GM19395 (cell line): ENCODE data around the gene SUPT6H.
"Not testable (repeated sequence)": the region's sequence is repeated elsewhere in the genome, so short reads cannot be mapped to it uniquely, and the experiment has no call there.

Source experiments
- ATAC-seq: cut with Tn5 transposase; IDR thresholded peaks from one replicate; pipeline ENCODE4 v1.9.1; 2021; ENCODE audit warnings: mild to moderate bottlenecking, moderate library complexity; ENCODE audit not compliant: unreplicated experiment

The SUPT6H gene

DNA sequence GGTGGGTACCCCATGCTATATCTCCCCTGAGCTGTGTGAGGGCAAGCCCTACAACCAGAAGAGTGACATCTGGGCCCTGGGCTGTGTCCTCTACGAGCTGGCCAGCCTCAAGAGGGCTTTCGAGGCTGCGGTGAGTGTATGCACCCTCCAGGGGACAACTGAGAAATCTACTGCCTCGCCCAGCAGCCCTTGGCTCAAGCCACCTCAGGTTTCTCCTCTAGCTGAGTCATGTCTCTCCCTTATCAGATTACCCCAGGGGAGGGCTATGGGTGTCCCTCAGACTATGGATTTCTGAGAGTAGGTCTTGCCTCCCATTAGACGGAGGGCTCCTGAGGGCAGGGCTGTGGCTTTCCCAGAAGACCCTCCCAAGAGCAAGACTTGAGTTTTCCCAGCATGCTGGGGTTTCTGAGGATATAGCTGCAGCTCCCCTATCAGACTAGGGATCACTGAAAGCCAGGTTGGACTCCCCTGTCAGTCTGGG, 73.3 kb downstream of the SUPT6H start:
- ATAC-seq, result no peak

DNA sequence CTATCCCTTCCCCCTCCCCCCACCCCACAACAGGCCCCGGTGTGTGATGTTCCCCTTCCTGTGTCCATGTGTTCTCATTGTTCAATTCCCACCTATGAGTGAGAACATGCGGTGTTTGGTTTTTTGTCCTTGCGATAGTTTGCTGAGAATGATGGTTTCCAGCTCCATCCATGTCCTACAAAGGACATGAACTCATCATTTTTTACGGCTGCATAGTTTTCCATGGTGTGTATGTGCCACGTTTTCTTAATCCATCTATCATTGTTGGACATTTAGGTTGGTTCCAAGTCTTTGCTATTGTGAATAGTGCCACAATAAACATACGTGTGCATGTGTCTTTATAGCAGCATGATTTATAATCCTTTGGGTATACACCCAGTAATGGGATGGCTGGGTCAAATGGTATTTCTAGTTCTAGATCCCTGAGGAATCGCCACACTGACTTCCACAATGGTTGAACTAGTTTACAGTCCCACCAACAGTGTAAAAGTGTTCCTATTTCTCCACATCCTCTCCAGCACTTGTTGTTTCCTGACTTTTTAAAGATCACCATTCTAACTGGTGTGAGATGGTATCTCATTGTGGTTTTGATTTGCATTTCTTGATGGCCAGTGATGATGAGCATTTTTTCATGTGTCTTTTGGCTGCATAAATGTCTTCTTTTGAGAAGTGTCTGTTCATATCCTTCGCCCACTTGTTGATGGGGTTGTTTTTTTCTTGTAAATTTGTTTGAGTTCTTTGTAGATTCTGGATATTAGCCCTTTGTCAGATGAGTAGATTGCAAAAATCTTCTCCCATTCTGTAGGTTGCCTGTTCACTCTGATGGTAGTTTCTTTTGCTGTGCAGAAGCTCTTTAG, 74.1 kb downstream of the SUPT6H start:
- not testable (repeated sequence) for ATAC-seq

DNA sequence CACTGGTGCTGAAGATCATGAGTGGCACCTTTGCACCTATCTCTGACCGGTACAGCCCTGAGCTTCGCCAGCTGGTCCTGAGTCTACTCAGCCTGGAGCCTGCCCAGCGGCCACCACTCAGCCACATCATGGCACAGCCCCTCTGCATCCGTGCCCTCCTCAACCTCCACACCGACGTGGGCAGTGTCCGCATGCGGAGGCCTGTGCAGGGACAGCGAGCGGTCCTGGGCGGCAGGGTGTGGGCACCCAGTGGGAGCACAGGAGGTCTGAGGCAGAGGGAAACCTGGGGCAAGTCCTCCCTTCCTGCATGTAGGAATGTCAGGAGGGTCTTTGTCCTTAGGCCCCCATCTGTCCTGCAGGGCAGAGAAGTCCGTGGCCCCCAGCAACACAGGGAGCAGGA, 75.3 kb downstream of the SUPT6H start:
- ATAC-seq, result no peak

DNA sequence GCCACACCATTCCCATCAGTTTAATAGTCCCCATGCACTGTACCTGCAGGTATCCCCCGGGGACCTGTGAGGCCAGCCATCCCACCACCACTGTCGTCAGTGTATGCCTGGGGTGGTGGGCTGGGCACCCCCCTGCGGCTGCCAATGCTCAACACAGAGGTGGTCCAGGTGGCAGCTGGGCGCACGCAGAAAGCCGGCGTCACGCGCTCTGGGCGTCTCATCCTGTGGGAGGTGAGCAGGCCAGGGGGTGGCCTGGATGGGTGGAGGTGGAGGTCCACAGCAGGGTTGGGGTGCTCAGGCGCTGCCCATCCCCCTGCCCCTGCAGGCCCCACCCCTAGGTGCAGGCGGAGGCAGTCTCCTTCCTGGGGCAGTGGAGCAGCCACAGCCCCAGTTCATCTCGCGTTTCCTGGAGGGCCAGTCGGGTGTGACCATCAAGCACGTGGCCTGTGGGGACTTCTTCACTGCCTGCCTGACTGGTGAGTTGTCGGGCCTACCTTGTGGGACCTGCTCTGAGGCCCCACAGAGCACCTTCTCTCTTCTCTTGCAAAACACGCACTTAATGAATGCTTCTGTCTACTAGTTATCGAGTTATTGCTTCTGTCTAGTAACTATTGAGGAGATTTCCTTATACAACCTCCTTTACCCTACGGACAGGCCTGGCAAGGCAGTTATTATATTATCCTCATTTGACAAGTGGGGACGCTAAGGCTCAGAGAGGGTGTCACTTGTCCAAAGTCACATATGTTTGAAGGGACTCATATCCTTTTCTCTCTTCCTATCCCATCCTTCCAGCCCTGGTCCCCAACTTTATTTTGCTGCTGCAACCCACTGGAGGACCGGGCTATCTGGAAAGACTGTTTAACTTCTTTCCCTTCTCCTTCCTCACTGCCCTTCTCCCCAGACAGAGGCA, 76.0 kb downstream of the SUPT6H start:
- ATAC-seq, result peak; percentile 69

DNA sequence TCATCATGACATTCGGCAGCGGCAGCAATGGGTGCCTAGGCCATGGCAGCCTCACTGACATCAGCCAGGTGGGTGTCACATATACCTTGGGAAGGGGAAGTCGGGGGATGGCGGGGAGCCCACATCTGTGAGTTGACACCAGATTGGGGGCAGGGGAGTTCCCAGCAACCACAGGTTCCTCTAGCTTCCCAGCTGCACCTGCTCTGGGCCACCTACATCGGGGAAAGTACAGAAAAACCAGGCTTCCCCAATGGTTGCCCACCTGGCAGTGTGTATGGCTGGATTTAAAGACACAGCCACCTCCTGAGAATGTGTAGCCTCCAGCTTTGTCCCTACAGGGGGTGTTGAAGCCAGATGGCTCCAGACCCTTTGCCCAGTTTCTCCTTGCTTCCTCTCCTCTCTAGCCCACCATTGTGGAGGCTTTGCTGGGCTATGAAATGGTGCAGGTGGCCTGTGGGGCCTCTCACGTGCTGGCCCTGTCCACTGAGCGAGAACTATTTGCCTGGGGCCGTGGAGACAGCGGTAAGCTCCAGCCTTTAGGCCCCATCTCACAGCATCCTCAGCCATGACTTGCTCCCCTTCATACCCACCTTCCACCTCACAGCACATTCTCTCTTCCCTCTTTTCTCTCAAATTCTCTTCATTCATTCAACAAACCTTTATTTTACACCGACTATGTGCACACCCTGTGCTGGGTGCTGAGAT, 76.8 kb downstream of the SUPT6H start:
- ATAC-seq, result peak; percentile 11

DNA sequence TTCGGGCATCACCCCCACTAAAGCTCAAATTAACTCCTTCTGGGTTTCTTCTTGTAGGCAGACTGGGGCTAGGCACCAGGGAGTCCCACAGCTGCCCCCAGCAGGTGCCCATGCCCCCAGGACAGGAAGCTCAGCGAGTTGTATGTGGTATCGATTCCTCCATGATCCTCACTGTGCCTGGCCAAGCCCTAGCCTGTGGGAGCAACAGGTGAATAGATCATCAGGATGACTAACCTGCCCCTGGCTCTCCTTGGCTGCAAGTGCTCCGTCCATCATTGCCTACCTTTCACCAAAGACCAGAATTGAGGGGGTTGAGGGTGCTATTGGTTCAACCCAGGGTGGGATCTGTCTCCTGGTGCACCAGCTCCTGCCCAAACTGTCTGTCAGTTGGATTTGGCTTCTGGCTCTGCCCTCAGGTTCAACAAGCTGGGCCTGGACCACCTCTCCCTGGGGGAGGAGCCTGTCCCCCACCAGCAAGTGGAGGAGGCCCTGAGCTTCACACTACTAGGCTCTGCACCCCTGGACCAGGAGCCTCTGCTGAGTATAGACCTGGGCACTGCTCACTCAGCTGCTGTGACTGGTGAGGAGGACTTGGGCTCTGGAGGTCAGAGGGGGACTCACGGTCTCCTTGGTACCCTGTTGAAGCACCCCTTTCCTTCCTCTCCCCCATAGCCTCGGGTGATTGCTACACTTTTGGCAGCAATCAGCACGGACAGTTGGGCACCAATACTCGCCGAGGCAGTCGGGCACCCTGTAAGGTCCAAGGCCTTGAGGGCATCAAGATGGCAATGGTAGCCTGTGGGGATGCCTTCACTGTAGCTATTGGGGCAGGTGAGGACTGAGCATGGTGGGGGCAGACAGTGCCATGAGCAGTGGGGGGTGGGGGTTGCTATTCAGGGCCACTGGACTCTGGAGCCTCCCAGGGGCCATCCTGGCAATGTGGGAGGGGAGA, 78.7 kb downstream of the SUPT6H start:
- ATAC-seq, result no peak

DNA sequence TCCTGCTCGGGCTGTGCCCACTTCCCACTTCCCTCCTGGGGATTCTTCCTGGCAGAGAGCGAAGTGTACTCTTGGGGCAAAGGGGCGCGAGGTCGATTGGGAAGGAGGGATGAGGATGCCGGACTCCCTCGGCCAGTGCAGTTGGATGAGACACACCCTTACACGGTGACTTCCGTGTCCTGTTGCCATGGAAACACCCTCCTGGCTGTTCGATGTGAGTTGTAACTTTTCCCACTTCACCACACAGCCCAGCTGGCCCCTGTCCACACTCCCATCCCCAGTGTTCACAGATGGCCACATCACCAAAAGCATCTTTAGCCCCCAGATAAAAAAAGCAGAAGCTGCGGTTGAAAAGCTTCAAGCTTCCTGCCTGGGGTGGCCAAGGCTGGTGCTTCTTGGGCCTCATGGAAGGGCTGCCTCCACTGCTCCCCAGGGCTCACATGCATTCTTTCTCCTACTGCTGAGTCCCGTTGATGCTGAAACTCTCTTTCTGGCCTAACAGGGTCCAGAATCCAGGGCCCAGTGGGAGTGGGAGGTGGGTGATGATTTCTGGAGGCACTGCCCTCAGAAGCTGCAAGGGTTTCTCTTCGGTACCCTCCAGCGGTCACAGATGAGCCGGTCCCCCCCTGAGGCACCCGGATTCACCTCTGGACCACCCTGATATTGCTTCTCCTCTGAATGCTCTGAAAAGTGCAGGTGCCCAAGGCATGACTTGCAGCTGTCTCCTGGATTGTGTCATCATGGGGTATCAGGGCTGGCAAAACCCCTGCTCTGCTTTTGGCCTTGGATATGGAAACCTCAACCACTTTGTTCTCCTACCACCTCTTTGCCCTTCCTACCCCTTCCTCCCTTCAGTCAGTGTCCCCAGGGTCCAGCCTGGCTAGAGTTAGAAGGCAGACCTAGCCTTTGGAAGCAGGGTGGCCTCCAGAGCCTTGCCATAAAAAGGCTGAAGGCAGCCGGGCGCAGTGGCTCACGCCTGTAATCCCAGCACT, 79.6 kb downstream of the SUPT6H start:
- no peak for ATAC-seq

DNA sequence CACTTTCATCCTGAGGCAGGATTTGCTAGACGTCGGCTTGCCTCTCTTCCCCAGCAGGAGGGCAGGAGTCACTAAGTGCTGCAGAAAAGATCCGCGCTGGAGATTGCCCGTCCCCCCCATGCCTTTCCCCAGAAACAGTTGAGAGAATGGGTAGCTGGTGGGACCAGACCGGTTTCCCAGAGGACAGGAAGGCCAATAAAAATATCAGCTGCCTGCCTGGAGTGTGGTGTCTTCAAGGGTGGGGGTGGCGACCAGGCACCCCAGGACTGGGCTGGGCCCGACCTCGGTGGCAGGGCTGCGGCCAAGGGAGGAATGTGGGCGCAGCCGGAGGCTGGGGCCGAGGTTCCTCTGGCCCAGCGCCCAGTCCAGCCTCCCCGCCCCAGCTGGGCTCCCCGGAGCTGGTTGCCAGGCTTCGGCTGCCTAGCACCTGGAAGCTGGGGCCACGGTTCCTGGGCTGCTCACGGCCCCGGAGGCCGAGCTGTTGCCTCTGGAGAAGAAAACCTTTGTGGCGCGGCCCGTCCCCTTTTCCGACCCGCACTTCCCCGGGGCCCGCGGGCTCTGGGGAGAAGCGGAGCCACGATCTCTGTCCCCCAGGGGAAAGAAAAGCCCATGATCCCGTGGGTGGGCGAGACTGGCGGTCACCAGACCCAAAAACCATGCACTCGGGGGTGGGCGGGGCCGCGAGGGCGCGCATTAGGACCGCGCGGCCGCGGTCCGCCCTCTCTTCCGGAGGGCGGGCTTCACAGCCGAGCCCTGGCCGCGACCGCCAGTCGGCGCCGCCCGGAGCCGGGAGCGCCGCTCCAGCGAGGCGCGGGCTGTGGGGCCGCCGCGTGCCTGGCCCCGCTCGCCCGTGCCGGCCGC, 81.5 kb downstream of the SUPT6H start, which contains the start of gene TRAF4:
TSS of gene TRAF4 (plus strand) at position 769 of the 861 bp plus-strand sequence. CDS start 102 bp downstream, outside the sequence.
- ATAC-seq, result peak; percentile 45

DNA sequence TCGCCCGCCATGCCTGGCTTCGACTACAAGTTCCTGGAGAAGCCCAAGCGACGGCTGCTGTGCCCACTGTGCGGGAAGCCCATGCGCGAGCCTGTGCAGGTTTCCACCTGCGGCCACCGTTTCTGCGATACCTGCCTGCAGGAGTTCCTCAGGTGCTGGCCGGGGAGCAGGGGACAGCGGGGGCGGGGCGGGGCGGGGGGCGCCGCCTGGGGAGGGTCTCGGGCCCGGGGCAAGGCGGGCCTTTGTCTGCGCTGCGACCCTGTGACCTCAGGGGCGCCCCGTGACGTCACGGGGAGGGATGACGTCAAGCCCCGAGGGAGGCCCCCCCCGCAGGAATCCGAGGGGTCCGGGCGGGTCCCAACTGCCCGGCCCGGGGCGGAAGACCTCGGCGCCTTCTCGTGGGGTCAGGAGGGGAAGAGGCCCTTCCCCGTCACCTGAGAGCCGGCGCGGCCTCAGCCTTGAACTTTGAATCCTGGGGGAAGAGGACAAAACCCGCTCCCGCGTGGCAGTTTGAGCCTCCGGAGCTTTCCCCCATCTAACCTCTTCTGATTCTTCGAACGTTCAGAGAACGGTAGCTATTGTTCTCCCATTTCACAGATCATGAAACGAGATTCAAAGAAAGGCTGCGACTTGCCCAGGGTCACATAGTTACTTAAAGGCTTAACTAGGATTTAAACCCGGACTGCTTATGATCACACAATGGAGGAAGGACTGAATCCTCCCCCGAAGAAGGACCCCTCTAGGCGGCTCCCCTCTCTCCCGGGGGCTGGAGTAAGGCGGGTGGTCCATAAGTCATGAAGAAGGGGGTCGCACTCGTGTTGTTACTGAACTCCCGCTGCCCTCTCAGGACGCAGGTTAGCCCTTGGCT, 82.3 kb downstream of the SUPT6H start:
- no peak for ATAC-seq

DNA sequence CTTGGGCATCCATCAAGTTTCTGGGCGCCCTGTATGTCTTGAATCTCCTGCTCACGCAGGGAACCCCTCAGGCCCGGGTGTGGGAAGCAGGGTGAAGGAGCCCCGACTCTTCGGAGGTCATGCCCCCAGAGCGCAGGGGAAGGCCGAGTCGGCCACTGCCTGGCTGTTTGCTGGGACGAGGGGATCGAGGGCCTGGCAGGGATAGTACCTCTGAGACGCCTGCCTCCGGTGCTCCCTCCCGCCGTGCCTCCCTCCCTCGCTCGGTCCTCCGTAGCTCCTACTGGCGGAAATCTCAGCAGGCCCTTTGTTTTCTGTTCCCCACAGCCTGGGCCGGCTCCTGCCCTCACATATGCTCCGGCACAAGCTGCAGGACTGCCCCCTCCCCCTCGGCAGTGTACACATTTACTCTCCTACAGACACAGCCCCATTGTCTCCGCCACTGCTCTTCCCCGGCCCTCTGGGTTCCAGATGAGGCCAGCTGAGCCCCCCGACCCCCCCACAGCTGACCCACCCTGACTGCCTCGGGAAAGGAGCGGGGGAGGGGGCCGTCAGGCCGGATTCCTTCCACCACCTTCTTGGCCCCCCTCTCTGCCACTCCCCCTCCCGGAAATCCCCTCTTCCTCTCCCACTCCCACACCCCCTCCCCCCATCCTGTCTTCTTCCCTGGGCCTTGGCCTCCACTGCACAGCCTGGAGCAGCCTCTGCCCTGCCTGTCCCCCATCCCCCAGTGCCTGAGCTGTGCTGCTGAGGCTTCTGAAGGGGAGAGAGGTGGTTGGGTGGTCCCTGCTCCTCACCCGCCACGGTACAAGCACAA, 83.2 kb downstream of the SUPT6H start:
- no peak for ATAC-seq

DNA sequence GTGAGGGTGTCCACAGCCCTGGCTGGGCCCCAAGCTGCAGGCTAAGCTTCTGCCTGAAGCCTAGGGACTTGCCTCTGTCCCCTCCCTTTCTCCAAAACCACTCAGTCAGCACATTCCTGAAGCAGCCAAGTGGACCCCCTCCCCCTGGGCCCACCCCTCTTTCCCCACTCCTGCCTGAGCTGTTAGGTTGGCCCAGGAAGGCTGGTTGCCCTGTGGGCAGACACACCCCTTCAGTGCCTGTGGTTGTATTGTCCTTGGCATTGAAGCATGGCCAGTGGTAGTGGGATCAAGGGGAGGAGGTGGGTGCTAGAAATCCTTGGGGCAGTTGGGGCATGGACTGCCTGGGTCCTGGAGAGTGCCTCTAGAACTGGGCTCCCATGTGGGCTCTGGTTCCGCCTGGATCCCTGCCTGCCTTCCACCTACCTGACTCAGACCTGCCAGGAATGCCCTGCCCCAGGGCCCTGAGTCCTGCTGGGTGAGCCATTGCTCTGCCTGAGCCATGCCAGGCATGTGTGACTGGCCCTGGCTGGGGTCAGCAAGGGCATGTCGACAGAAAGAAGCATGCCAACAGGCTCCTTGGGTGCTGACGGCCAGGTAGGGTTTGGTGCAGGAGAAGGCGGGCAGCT, 83.9 kb downstream of the SUPT6H start:
- ATAC-seq, result no peak

DNA sequence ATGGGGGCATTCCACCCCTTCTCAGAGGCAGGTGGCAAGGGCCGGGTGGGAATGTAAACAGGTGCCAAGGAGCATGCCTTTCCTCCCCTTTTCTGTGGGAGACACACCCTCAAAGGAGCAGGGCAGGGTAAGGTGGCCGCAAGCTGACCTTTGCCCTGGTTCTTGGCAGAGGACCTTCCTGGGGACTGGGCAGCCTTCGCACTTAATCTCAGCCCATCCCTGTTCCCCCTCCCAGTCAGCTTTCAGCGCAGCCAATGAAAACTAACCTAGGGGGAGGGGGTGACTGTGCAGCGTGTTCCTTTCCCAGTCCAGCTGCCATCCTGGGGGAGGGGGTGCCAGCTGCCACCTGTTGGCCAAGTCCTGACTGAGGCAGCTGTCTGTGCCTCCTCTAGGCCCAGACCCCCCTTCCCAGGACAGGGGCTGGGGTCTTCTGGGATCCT, 84.6 kb downstream of the SUPT6H start:
- ATAC-seq, result no peak

DNA sequence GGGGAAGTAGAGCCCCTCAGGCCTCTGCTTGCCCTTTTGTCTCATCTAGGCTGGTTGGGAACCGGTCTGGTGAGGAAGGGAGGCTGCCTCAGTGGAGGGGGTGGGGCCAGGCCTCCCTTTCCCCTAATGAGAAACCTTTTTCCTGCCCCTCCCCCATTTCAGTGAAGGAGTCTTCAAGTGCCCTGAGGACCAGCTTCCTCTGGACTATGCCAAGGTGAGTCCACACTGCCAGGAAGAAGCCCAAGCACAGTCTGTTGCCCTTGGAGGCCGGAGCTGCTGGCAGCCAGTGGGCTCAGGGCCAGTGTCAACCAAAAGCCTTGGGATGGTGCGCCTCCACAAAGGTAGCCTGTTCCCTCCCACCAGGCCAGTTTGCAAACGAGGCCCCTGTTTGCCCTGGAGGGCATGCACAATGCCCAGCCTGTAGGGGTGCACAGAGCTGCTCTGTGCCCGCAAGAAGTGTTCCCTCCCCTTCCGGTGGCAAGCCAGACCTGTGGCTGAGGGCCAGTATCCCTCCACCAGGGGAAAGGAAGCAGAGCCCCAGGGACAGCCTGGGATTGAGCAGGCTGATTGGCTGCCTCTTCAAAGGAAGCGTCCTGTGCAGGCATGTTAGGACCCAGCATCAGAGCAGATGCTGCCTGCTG, 85.2 kb downstream of the SUPT6H start:
- no peak for ATAC-seq

DNA sequence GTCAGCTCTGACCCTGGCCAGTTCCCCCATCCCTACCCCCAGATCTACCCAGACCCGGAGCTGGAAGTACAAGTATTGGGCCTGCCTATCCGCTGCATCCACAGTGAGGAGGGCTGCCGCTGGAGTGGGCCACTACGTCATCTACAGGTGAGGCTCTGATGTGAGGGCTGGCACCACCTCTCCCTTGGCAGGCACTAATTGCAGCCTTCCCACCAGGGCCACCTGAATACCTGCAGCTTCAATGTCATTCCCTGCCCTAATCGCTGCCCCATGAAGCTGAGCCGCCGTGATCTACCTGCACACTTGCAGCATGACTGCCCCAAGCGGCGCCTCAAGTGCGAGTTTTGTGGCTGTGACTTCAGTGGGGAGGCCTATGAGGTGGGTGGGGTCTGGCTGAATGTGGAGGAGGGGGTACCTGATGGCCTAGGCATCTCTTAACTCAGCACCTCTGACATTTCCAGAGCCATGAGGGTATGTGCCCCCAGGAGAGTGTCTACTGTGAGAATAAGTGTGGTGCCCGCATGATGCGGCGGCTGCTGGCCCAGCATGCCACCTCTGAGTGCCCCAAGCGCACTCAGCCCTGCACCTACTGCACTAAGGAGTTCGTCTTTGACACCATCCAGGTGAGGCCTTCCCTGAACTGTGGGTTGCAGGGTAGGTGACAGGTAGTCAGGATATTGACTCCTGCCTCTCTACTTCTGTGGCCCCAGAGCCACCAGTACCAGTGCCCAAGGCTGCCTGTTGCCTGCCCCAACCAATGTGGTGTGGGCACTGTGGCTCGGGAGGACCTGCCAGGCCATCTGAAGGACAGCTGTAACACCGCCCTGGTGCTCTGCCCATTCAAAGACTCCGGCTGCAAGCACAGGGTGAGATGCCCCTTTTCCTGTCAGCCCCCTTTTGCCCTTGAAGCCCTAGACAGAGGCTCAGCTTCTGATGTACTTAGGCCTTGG, 86.1 kb downstream of the SUPT6H start:
- ATAC-seq, result no peak
